ENCODE data around the gene EFCAB11.

DNA sequence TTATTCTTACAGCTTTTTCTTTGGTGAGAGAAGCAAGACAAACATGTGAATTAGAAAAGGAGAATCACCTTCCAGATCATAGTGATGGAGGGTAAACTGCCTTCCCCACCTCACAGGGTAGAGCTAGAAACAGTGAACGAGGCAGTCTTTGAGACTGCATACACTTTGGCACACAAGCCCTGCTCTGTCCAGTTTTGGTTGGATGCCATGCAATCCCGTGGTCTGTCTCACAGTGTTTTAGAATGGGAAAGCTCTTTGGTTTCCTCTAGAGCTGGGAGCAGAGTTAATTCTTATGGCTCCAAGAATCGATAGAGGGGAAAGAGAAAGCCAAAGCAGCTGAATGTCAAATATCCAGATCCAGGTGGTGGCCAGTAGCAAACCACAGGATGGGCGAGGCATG, 23.1 kb upstream of the EFCAB11 start:
- TF ChIP-seq CTCF (IDR thresholded peaks at IDR 0.05) (no peak), POLR2A (IDR thresholded peaks at IDR 0.05) (no peak), POLR2AphosphoS5 (IDR thresholded peaks at IDR 0.05) (no peak)
